OCI-LY1 (cell line): ENCODE results near the gene SGTB.

Experiments
- EZH2 ChIP-seq: fragments of 200-600 bp; sonication (generic), shearing (Covaris generic); IDR thresholded peaks from 2 replicates; pipeline ENCODE4 v1.8.0; 2017; ENCODE audit warnings: borderline replicate concordance, mixed run types, mild to moderate bottlenecking, antibody characterized with exemption, low read length, moderate library complexity, mixed read lengths
- TF ChIP-seq, protein P1 (sequence below): fragments of 200-600 bp; sonication (generic), shearing (Covaris generic); IDR thresholded peaks from 2 replicates; pipeline ENCODE4 v1.5.1; 2017; ENCODE audit warnings: mild to moderate bottlenecking, antibody characterized with exemption, low read length, moderate library complexity, mixed read lengths

DNA sequence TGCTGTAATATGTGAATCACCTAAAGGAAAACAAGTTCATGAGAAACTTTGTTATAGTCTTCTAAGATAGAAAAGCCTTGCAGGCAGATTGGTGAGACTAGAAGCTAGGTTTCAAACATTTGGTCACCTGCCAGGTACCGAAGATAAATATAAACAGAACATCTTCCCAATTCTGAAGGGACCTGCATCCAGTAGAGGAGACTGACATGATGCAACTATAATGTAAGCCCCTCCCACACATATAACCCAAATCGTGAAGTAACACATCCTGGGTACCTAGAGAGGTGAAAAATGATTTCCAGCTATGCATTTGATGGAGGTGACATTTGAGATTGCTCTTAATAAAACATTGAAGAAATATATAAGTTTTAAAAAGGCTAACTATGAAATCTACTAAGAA is 67.2 kb downstream of the SGTB start:
- TF ChIP-seq EZH2, result no peak
- TF ChIP-seq, protein P1, sequence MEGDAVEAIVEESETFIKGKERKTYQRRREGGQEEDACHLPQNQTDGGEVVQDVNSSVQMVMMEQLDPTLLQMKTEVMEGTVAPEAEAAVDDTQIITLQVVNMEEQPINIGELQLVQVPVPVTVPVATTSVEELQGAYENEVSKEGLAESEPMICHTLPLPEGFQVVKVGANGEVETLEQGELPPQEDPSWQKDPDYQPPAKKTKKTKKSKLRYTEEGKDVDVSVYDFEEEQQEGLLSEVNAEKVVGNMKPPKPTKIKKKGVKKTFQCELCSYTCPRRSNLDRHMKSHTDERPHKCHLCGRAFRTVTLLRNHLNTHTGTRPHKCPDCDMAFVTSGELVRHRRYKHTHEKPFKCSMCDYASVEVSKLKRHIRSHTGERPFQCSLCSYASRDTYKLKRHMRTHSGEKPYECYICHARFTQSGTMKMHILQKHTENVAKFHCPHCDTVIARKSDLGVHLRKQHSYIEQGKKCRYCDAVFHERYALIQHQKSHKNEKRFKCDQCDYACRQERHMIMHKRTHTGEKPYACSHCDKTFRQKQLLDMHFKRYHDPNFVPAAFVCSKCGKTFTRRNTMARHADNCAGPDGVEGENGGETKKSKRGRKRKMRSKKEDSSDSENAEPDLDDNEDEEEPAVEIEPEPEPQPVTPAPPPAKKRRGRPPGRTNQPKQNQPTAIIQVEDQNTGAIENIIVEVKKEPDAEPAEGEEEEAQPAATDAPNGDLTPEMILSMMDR, result no peak
